ENCODE results near the gene MDP1.

The MDP1 gene

DNA sequence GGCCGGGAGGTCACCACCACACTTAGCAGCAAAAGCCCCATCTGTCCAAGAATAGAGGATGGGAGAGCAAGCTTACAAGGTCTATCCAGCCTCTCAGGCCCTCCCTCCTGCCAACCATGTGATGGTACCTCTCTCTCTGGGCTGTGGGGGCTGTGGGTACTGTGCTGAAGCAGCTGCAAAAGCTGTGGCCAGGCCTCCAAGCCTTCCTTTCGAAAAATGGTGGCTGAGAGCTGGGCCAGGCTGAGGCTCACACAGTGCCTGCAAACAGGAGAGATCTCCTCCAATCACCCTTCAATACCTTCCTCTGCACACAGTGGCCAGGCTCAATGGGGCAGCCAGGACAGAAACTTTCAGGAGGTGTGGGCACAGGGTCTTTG lies 28.3 kb downstream of the MDP1 start:
- H3K36me3 ChIP-seq (ENCODE audit: control insufficient read depth in 4 of 4, insufficient read depth in 4 of 4, low read length in 3 of 4): peaks cover 13 to 72% (median 40%) of the 10 kb centered on the region in 4 experiments
- WGBS (ENCODE audit: insufficient coverage): 100% methylated on average over 1 of the region's 2 CpGs

DNA sequence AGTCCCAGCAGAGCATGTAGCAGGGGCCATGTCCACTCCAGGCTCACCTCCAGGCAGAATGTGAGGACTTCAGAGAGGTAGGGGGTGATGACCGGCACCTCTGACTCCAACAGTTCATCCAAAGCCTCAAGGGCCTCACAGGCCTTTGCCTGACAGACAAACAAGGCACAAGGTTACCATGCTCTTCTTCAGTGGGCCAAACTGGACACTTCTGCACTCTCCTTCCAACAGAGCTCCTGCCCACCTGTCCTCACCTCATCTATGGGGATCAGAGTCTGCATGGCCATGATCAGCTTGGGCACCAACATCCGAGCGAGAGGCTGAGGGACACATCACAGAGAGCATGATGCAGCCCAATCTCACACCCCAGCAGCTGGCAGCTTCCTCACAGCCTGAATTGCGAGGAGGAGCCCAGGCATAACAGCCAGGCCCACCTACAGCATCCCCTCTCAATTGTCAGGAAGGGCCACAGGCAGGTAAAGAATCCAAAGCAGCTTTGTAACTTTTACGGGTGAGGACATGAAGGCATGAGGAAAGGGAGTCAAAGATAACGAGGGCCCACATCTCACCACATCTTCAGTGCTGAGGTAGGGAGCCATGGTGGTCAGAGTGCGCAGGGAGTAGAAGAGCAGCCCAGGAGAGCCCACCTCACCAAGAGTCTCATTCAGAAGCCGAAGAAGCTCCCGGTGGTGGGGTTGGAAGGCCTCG lies 28.9 kb downstream of the MDP1 start:
- no peak overlapping the region for H3K27ac ChIP-seq (ENCODE audit: insufficient read depth in 1 of 2, low read depth in 1 of 2, low read length in 2 of 2, poor library complexity in 1 of 2, severe bottlenecking in 2 of 2)

More for the DNA sequence above, 28.3 kb downstream of the MDP1 start:
- POLR2A ChIA-PET: no interaction called here
- H3K4me1 ChIP-seq (ENCODE audit: control extremely low read depth in 1 of 4, control insufficient read depth in 4 of 4, insufficient read depth in 4 of 4, low read length in 3 of 4): peaks cover 0 to 25% (median 20%) of the 10 kb centered on the region in 4 experiments
- no peak for DNase-seq
- CTCF ChIA-PET: interaction anchor here (0.9 to 4.4 kb wide), 5 partner anchors 14 to 55 kb away, joined by 4 to 19 read pairs (median 6); partner anchors contain the start of genes CHMP4A, IRF9, REC8 and TINF2
- H3K4me3 ChIP-seq (ENCODE audit: control insufficient read depth in 1 of 7, extremely low read depth in 1 of 7, insufficient read depth in 4 of 7, low read depth in 2 of 7, low read length in 6 of 7): peak overlapping the region in 5 of 7 experiments; percentile 68 to 90 (median 81)
- no peaks in the 10 kb centered on the region for H3K27me3 ChIP-seq (replicated peaks in 2 of 5; ENCODE audit: control insufficient read depth in 4 of 5, insufficient read depth in 5 of 5, low read length in 4 of 5)
- peak overlapping the region in 1 of 2 experiments; percentile 77 for H3K27ac ChIP-seq (ENCODE audit: insufficient read depth in 1 of 2, low read depth in 1 of 2, low read length in 2 of 2, poor library complexity in 1 of 2, severe bottlenecking in 2 of 2)
- no peaks in the 10 kb centered on the region for H3K9me3 ChIP-seq (ENCODE audit: control extremely low read depth in 1 of 5, control insufficient read depth in 4 of 5, insufficient read depth in 2 of 5, low read depth in 1 of 5, low read length in 4 of 5)

GRCh38 chr14:24185741-24186140 lies 30.1 kb downstream of the MDP1 start:
- Histone ChIP-seq H3K9me3 (ENCODE audit: control extremely low read depth in 1 of 5, control insufficient read depth in 4 of 5, insufficient read depth in 2 of 5, low read depth in 1 of 5, low read length in 4 of 5) (no peaks in the 10 kb centered on the region), H3K27me3 (replicated peaks in 2 of 5; ENCODE audit: control insufficient read depth in 4 of 5, insufficient read depth in 5 of 5, low read length in 4 of 5) (no peaks in the 10 kb centered on the region), H3K36me3 (ENCODE audit: control insufficient read depth in 4 of 4, insufficient read depth in 4 of 4, low read length in 3 of 4) (peaks cover 15 to 77% (median 47%) of the 10 kb centered on the region in 4 experiments), H3K27ac (ENCODE audit: insufficient read depth in 1 of 2, low read depth in 1 of 2, low read length in 2 of 2, poor library complexity in 1 of 2, severe bottlenecking in 2 of 2) (no peak overlapping the region), H3K4me1 (ENCODE audit: control extremely low read depth in 1 of 4, control insufficient read depth in 4 of 4, insufficient read depth in 4 of 4, low read length in 3 of 4) (peaks cover 0 to 25% (median 20%) of the 10 kb centered on the region in 4 experiments), H3K4me3 (ENCODE audit: control insufficient read depth in 1 of 7, extremely low read depth in 1 of 7, insufficient read depth in 4 of 7, low read depth in 2 of 7, low read length in 6 of 7) (no peak overlapping the region)
- 96% methylated on average over 11 of the region's 11 CpGs for WGBS (ENCODE audit: insufficient coverage)
- ChIA-PET CTCF (interaction anchor here (0.9 to 4.4 kb wide), 6 partner anchors 9 to 59 kb away, joined by 4 to 19 read pairs (median 5); partner anchors contain the start of genes MDP1, REC8, TINF2 and TM9SF1), POLR2A (no interaction called here)
- DNase-seq: no peak

More for the DNA sequence above, 28.9 kb downstream of the MDP1 start:
- POLR2A ChIA-PET: no interaction called here
- CTCF ChIA-PET: interaction anchor here (0.9 to 4.4 kb wide), 6 partner anchors 13 to 55 kb away, joined by 4 to 19 read pairs (median 5); partner anchors contain the start of genes CHMP4A, IRF9, REC8 and TINF2
- peaks cover 0 to 25% (median 20%) of the 10 kb centered on the region in 4 experiments for H3K4me1 ChIP-seq (ENCODE audit: control extremely low read depth in 1 of 4, control insufficient read depth in 4 of 4, insufficient read depth in 4 of 4, low read length in 3 of 4)
- no peaks in the 10 kb centered on the region for H3K27me3 ChIP-seq (replicated peaks in 2 of 5; ENCODE audit: control insufficient read depth in 4 of 5, insufficient read depth in 5 of 5, low read length in 4 of 5)
- WGBS (ENCODE audit: insufficient coverage): 98% methylated on average over 9 of the region's 10 CpGs
- no peaks in the 10 kb centered on the region for H3K9me3 ChIP-seq (ENCODE audit: control extremely low read depth in 1 of 5, control insufficient read depth in 4 of 5, insufficient read depth in 2 of 5, low read depth in 1 of 5, low read length in 4 of 5)
- peaks cover 13 to 72% (median 42%) of the 10 kb centered on the region in 4 experiments for H3K36me3 ChIP-seq (ENCODE audit: control insufficient read depth in 4 of 4, insufficient read depth in 4 of 4, low read length in 3 of 4)
- H3K4me3 ChIP-seq (ENCODE audit: control insufficient read depth in 1 of 7, extremely low read depth in 1 of 7, insufficient read depth in 4 of 7, low read depth in 2 of 7, low read length in 6 of 7): peak overlapping the region in 3 of 7 experiments; percentile 79 to 90 (median 81)
- no peak for DNase-seq

DNA sequence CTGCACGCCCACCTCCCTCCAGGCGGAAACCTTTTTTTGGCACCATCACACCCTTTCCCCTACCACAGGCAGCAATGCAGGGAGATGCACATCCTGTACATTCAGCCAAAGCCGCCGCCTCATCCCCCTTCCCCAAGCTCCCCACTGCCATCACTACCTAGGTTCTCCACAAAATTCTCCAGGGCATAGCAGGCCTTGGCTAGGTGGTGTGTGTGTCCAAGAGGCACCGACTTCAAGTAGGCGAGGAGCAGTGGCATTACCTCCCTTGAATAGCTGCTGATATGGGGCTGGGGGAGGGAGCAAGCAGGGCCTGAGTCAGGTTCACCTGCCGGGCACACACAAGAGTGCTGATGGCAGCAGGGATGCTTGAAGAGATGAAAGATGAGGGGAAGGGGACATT lies 30.8 kb downstream of the MDP1 start:
- 100% methylated on average over 2 of the region's 7 CpGs for WGBS (ENCODE audit: insufficient coverage)
- H3K4me1 ChIP-seq (ENCODE audit: control extremely low read depth in 1 of 4, control insufficient read depth in 4 of 4, insufficient read depth in 4 of 4, low read length in 3 of 4): peaks cover 0 to 25% (median 20%) of the 10 kb centered on the region in 4 experiments
- CTCF ChIA-PET: interaction anchor here (0.9 to 4.4 kb wide), 4 partner anchors 10 to 59 kb away, joined by 4 to 19 read pairs (median 10); partner anchors contain the start of genes REC8, TINF2 and TM9SF1
- peaks cover 11 to 79% (median 50%) of the 10 kb centered on the region in 4 experiments for H3K36me3 ChIP-seq (ENCODE audit: control insufficient read depth in 4 of 4, insufficient read depth in 4 of 4, low read length in 3 of 4)
- H3K27ac ChIP-seq (ENCODE audit: insufficient read depth in 1 of 2, low read depth in 1 of 2, low read length in 2 of 2, poor library complexity in 1 of 2, severe bottlenecking in 2 of 2): no peak overlapping the region
- H3K9me3 ChIP-seq (ENCODE audit: control extremely low read depth in 1 of 5, control insufficient read depth in 4 of 5, insufficient read depth in 2 of 5, low read depth in 1 of 5, low read length in 4 of 5): no peaks in the 10 kb centered on the region
- H3K4me3 ChIP-seq (ENCODE audit: control insufficient read depth in 1 of 7, extremely low read depth in 1 of 7, insufficient read depth in 4 of 7, low read depth in 2 of 7, low read length in 6 of 7): no peak overlapping the region
- DNase-seq: no peak
- no peaks in the 10 kb centered on the region for H3K27me3 ChIP-seq (replicated peaks in 2 of 5; ENCODE audit: control insufficient read depth in 4 of 5, insufficient read depth in 5 of 5, low read length in 4 of 5)
- POLR2A ChIA-PET: no interaction called here

GRCh38 chr14:24184104-24184970 lies 31.5 kb downstream of the MDP1 start:
- H3K27ac ChIP-seq (ENCODE audit: insufficient read depth in 1 of 2, low read depth in 1 of 2, low read length in 2 of 2, poor library complexity in 1 of 2, severe bottlenecking in 2 of 2): no peak overlapping the region
- H3K4me3 ChIP-seq (ENCODE audit: control insufficient read depth in 1 of 7, extremely low read depth in 1 of 7, insufficient read depth in 4 of 7, low read depth in 2 of 7, low read length in 6 of 7): no peak overlapping the region
- H3K9me3 ChIP-seq (ENCODE audit: control extremely low read depth in 1 of 5, control insufficient read depth in 4 of 5, insufficient read depth in 2 of 5, low read depth in 1 of 5, low read length in 4 of 5): no peaks in the 10 kb centered on the region
- POLR2A ChIA-PET: no interaction called here
- no peaks in the 10 kb centered on the region for H3K27me3 ChIP-seq (replicated peaks in 2 of 5; ENCODE audit: control insufficient read depth in 4 of 5, insufficient read depth in 5 of 5, low read length in 4 of 5)
- CTCF ChIA-PET: interaction anchor here (1.4 to 3.2 kb wide), 2 partner anchors 58 kb away, joined by 4 to 14 read pairs; partner anchors contain the start of gene TINF2
- H3K36me3 ChIP-seq (ENCODE audit: control insufficient read depth in 4 of 4, insufficient read depth in 4 of 4, low read length in 3 of 4): peaks cover 11 to 84% (median 57%) of the 10 kb centered on the region in 4 experiments
- peaks cover 0 to 21% (median 18%) of the 10 kb centered on the region in 4 experiments for H3K4me1 ChIP-seq (ENCODE audit: control extremely low read depth in 1 of 4, control insufficient read depth in 4 of 4, insufficient read depth in 4 of 4, low read length in 3 of 4)
- no peak for DNase-seq
- WGBS (ENCODE audit: insufficient coverage): 96% methylated on average over 19 of the region's 19 CpGs

DNA sequence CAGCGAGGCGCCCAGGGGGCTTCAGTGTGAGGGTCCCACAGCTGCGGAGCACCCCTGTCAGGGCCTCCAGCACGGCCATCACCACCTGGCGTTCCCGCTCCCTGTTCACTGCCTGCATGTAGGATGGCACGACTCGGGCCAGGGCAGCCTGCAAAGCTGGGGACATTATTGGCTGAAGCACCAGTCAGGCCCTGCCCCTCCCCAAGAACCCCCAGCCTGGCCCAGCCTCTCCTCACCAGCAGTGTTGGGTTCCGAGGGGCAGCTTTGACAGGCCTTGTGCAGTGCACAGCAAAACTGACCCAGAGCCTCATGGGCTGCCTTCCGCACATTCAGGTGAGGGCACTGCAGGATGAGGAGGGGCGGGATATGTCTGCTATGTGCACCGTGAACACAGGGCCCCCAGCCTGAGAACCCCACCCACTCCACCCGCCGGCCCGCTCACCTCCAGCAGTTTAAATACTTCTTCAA lies 32.8 kb downstream of the MDP1 start:
- H3K9me3 ChIP-seq (ENCODE audit: control extremely low read depth in 1 of 5, control insufficient read depth in 4 of 5, insufficient read depth in 2 of 5, low read depth in 1 of 5, low read length in 4 of 5): no peaks in the 10 kb centered on the region
- no peaks in the 10 kb centered on the region for H3K27me3 ChIP-seq (replicated peaks in 2 of 5; ENCODE audit: control insufficient read depth in 4 of 5, insufficient read depth in 5 of 5, low read length in 4 of 5)
- CTCF ChIA-PET: no interaction called here
- POLR2A ChIA-PET: no interaction called here
- H3K27ac ChIP-seq (ENCODE audit: insufficient read depth in 1 of 2, low read depth in 1 of 2, low read length in 2 of 2, poor library complexity in 1 of 2, severe bottlenecking in 2 of 2): no peak overlapping the region
- 96% methylated on average over 13 of the region's 15 CpGs for WGBS (ENCODE audit: insufficient coverage)
- no peak overlapping the region for H3K4me3 ChIP-seq (ENCODE audit: control insufficient read depth in 1 of 7, extremely low read depth in 1 of 7, insufficient read depth in 4 of 7, low read depth in 2 of 7, low read length in 6 of 7)
- no peak for DNase-seq
- H3K36me3 ChIP-seq (ENCODE audit: control insufficient read depth in 4 of 4, insufficient read depth in 4 of 4, low read length in 3 of 4): peaks cover 14 to 93% (median 70%) of the 10 kb centered on the region in 4 experiments
- H3K4me1 ChIP-seq (ENCODE audit: control extremely low read depth in 1 of 4, control insufficient read depth in 4 of 4, insufficient read depth in 4 of 4, low read length in 3 of 4): peaks cover 0 to 10% (median 9%) of the 10 kb centered on the region in 4 experiments
